Measurements from ENCODE around the gene COL15A1.
A peak's percentile ranks its signal among the peaks of the same experiment; 100 is the strongest.

The COL15A1 gene

GRCh38 chr9:99113414-99114048 is 169.8 kb downstream of the COL15A1 start:
- H3K27me3 ChIP-seq (ENCODE audit: insufficient read depth, poor library complexity, severe bottlenecking) = no peaks in the 10 kb centered on the region
- H3K27ac ChIP-seq (replicated peaks) = peak overlapping the region; percentile 3; the same call in 1 of the 2 replicates
- H3K4me3 ChIP-seq (replicated peaks; ENCODE audit: insufficient read depth, low read length) = no peak overlapping the region
- DNase-seq (ENCODE audit: low read depth in 1 of 2, low spot score in 1 of 2) = no peak
- TF ChIP-seq CTCF (IDR thresholded peaks at IDR 0.05; ENCODE audit: insufficient read depth, low read length) (no peak), SPI1 (IDR thresholded peaks at IDR 0.05; ENCODE audit: borderline replicate concordance, low read depth) (no peak), GABPA (IDR thresholded peaks at IDR 0.05; ENCODE audit: low read depth) (no peak), POLR2AphosphoS5 (IDR thresholded peaks at IDR 0.05; ENCODE audit: low read depth) (no peak), REST (IDR thresholded peaks at IDR 0.05; ENCODE audit: insufficient replicate concordance, low read depth) (no peak)

GRCh38 chr9:99114049-99114440 is 170.3 kb downstream of the COL15A1 start:
- no peak overlapping the region for H3K4me3 ChIP-seq (replicated peaks; ENCODE audit: insufficient read depth, low read length)
- no peaks in the 10 kb centered on the region for H3K27me3 ChIP-seq (ENCODE audit: insufficient read depth, poor library complexity, severe bottlenecking)
- TF ChIP-seq GABPA (IDR thresholded peaks at IDR 0.05; ENCODE audit: low read depth) (no peak), CTCF (IDR thresholded peaks at IDR 0.05; ENCODE audit: insufficient read depth, low read length) (no peak), SPI1 (IDR thresholded peaks at IDR 0.05; ENCODE audit: borderline replicate concordance, low read depth) (no peak), POLR2AphosphoS5 (IDR thresholded peaks at IDR 0.05; ENCODE audit: low read depth) (no peak), REST (IDR thresholded peaks at IDR 0.05; ENCODE audit: insufficient replicate concordance, low read depth) (no peak)
- H3K27ac ChIP-seq (replicated peaks) = no peak overlapping the region; the same call in 1 of the 2 replicates
- no peak for DNase-seq (ENCODE audit: low read depth in 1 of 2, low spot score in 1 of 2)

- H3K27ac ChIP-seq (replicated peaks) = no peak overlapping the region
- DNase-seq (ENCODE audit: low read depth in 1 of 2, low spot score in 1 of 2) = no peak
Observed at GRCh38 chr9:99114846-99115500, 171.3 kb downstream of the COL15A1 start.

More at GRCh38 chr9:99114846-99115500, 171.3 kb downstream of the COL15A1 start:
- Histone ChIP-seq H3K4me3 (replicated peaks; ENCODE audit: insufficient read depth, low read length) (no peak overlapping the region), H3K27me3 (ENCODE audit: insufficient read depth, poor library complexity, severe bottlenecking) (no peaks in the 10 kb centered on the region)
- TF ChIP-seq GABPA (IDR thresholded peaks at IDR 0.05; ENCODE audit: low read depth) = no peak
- no peak for TF ChIP-seq SPI1 (IDR thresholded peaks at IDR 0.05; ENCODE audit: borderline replicate concordance, low read depth)
- no peak for TF ChIP-seq CTCF (IDR thresholded peaks at IDR 0.05; ENCODE audit: insufficient read depth, low read length)
- no peak for TF ChIP-seq REST (IDR thresholded peaks at IDR 0.05; ENCODE audit: insufficient replicate concordance, low read depth)
- no peak for TF ChIP-seq POLR2AphosphoS5 (IDR thresholded peaks at IDR 0.05; ENCODE audit: low read depth)
